ENCODE results near the gene SUPT3H.

Gene SUPT3H

DNA sequence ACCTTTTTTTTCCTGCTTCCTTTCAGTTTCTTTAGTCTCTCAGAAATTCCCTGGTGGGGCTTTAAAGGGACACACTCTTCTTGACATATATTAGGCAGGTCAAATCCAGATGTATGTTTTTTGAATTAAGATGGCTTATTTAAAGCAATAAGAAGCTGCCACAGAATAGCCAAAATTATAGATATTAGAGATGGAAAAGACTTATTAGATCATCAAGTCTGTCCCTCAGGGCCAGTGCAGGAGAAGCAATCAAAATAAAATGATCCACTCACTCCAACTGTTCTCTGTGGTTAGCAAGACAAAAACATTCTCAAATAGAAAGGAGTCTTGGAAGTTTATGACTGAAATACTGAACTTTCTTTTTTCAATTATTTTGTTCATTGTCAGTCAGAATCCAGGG is 527.4 kb downstream of the SUPT3H start:
- no peak for DNase-seq

DNA sequence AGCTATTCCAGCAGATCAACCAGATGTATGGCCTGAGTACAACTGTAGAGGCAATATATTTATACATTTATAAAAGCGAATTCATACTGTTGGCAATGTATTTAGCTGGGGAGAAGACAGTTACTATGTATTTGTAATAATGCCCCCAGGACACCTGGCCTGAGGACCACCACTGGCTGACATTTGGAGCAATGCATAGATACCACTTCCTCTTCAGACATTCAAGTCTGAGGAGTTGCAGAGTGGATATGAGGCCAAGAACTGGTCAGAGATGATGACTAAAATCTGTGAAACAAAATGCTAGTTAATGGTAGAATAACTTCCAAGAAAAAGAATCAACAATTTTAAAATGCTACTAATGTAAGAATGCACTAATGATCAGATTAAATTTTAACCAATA is 527.9 kb downstream of the SUPT3H start:
- no peak for DNase-seq

- no peak for DNase-seq
Measured at GRCh38 chr6:44843734-44844133, 534.0 kb downstream of the SUPT3H start.

GRCh38 chr6:44842616-44843015 is 535.1 kb downstream of the SUPT3H start:
- DNase-seq, result no peak

DNA sequence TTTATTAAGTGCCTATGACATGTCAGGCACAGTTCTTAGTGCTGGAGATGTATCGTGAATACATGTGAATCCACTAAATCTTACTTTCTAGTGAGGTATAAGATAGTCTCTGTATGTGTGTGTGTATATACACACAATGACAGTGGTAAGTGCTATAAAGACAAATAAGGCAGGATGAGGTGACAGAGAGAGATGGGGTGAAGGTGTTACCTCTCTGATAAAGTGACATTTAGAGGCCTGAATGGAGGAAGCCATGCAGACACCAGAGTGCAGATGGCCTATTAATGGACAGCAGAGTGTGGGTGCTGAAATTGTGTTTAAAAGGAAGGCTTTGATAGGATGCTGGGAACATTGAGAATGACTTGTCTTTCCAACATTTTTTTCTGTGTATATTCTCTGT is 535.9 kb downstream of the SUPT3H start:
- no peak for DNase-seq

GRCh38 chr6:44837741-44838140 is 540.0 kb downstream of the SUPT3H start:
- DNase-seq, result no peak

GRCh38 chr6:44837255-44837654 is 540.5 kb downstream of the SUPT3H start:
- no peak for DNase-seq

GRCh38 chr6:44833248-44833647 is 544.5 kb downstream of the SUPT3H start:
- no peak for DNase-seq

DNA sequence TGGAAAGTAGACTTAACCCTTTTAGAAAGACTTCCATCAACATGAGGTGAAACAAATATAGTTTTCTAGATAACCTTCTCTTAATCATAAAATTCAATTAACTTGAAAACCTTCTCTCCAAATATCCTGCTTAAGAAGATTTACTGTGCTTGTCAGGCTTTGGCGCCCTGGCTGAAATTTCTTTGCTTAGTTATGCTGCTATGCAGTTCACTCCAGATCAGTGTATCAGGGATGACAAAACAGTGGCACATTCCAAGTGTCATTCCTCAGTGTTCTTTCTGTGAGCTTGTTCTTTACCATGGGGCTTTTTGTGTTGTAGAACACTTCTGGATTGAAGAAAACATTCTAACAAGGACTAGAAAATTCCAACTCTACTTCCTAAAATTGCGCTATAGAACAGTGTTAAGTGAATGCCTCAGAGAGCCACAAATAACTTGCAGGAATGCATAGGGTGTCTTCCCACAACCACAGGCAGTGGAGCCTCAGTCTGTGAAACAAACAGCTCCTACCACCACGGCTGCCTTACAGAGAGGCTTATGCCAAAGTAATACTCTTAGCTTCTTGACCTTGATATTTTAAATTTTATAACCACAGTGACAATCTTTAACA is 546.6 kb downstream of the SUPT3H start:
- DNase-seq, result no peak

GRCh38 chr6:44829836-44830235 is 547.9 kb downstream of the SUPT3H start:
- no peak for DNase-seq

- no peak for DNase-seq
Measured at GRCh38 chr6:44828780-44829179, 549.0 kb downstream of the SUPT3H start.

DNA sequence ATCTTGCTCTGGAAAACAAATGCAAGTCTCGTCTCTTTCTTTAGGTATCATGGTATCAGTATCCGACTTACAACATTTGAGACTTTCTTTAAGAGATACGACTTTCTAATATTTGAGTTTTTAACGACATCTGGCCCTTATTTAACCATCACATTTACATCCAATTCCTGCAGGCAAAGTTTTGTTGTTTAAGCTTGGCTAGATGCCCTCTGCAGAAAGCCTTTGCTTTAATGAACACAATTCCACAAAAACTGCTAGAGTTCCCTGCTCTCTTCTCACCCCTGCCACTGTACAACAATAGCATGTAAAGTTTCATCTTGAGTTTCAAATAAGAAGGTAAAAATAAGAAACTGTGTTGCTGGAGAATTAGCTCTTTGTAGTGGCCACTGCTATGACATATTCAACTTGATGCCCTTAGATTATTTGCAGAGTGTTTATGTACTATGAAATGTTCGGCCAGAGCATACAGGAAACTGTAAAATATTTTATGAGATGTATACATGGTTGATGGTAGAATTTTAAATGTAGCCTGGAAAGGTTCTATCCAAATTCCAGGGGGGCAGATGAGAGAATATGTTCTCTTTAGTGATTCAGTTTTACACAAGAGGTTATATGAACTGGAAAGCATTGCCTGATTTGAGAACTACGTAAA is 551.6 kb downstream of the SUPT3H start:
- no peak for DNase-seq

- DNase-seq, result no peak
Measured at GRCh38 chr6:44825273-44825672, 552.5 kb downstream of the SUPT3H start.

DNA sequence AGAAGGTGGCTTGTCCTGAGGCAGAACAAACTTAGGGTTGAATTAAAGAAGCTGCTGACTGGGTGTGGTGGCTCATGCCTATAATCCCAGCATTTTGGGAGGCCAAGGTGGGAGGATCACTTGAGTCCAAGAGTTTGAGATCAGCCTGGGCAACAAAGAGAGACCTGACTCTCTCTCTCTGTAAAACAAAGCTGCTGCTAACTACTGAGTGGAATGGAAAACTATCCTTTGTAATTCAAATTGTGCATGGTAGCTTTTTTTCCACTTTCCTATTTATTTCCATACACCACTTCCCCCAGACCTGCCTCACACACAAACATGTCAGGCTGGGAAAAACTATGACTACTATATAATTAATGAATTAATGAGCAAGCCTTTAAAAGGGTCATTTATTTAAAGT is 553.2 kb downstream of the SUPT3H start:
- no peak for DNase-seq

DNA sequence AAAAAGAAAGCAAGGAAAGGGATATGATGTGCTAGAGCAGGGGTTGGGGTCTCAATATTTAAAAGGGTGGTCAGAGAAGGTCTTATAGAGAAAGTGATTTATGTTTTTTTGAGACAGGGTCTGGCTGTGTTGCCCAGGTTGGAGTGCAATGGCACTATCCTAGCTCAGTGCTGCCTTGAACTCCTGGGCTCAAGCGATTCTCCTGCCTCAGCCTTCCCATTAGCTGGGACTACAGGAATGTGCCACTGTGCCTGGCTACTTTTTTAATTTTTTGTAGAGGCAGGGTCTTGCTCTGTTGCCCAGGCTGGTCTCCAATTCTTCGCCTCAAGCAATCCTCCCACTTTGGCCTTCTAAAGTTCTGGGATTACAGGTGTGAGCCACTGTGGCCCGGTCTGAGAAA is 557.0 kb downstream of the SUPT3H start:
- DNase-seq, result no peak

DNA sequence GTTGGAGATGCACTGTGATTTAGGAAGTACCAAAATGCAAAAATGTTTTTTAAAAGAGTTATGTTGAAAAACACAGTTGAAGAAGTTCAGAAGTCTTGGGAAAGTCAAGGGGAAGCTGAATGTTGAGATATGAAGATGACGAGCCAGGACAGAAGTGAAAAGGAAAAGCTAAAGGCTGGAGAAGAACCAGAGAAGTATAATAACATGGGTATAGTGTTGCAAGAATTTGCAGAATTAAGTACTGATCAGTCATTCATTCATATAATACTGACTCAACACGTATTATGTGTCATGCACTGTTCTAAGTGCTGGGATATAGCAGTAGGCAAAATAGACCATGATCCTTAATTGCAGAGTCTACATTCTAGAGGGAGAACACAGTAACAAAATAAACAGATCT is 557.4 kb downstream of the SUPT3H start:
- DNase-seq, result no peak

DNA sequence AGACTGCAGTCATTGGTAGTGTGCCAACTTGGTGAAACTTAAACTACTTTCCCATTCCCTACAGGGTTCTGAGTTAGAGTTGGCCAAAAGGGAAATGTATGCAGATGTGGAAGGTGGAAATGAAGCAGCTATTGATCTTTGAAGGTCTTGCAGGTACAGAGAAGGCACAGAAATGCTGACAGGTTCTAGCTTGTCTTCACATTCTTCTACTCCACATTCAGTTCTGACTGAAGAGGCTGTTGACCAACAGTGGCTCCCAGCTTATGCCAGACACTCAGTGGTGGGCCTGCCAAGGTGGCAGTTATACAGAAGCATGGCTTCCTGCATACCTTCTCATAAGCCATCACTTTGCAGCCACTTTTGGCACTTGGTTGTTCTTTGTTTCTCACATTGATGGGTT is 566.3 kb downstream of the SUPT3H start:
- no peak for DNase-seq

GRCh38 chr6:44809258-44809657 is 568.5 kb downstream of the SUPT3H start:
- DNase-seq, result no peak

DNA sequence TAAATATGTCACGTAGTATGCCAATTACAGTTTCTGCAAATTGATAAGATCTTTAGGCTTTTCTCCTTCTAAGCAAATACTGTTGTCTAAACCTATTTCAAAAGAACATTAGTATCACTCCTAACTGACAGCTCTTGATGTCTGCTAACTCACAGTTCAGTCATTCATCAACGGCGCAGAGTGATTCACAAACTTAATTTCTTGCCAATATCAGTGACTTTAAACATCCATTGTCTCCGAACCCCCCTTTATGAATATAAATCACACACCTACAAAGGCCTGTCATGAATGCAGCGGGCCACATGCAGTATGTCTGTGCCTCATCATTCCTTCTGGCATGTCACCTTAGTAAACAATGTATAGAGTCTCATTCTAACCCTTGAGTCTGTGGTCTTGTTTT is 569.6 kb downstream of the SUPT3H start:
- no peak for DNase-seq

DNA sequence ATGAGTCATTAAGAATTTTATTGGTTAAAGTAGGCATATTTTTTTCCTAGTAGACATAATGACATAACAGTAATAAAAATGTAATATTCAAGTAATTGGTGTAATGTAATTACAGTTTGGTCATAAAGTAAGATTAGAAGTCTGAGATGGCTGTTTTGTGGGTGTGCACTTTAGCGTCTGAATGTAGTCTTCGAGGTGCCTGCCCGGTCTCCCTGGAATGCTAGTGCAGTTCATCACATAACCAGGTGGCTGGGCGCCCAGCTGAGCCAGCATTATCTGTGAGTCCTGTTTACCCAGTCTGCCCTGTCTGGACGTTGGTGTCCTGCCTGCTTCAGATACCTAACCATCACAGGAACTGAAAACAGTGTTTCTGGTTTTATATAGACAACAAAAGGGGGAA is 571.1 kb downstream of the SUPT3H start:
- no peak for DNase-seq

DNA sequence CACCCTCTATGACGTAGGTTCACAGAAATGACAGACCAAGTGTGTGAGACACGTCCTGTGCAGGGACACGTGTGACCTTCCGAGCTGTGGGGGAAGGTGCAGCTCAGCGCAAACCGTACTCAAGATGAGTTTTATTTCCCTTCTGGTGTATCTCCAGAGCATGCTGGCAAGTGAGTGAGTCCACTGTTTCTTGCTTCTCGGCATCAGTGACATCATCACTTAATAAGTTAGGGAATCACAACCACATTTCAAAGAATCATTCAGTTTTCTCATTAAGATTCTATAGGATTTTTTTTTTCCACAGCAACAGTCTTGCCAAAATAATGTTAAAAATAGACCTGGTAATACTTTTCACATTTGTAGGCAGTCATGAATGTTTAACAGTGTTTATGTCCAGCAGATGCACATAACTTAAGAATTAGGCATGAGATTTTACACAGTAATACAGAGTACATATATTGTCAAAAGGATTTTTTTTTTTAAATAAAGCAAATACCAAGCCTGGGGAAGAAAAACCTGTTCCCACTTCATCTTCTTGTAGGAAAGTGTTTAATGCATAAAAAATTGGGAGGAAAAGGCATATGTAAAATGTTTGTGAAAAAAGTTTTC is 572.4 kb downstream of the SUPT3H start:
- DNase-seq, result no peak

- no peak for DNase-seq
Measured at GRCh38 chr6:44804546-44805159, 573.1 kb downstream of the SUPT3H start.

DNA sequence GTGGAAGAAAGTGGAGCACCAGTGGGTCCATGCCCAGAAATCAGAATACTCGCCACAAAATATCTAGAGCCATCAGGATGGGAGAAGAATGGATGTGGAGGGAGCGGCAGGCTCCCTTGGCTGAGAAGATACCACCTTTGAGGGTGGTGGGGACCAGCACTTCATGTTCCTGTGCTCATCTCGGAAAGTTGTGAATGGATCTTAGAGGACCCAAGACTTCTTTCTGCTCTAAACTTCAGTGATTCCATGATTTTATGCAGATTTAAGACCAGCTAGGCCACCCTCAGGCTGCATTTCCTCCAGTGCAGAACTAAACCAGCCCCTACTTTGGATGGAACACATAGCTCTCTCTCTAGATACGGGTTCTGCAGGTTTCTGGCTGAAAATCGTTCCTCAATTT is 573.7 kb downstream of the SUPT3H start:
- DNase-seq, result no peak
